Measurements from ENCODE around the gene C13orf42.

Gene C13orf42

DNA sequence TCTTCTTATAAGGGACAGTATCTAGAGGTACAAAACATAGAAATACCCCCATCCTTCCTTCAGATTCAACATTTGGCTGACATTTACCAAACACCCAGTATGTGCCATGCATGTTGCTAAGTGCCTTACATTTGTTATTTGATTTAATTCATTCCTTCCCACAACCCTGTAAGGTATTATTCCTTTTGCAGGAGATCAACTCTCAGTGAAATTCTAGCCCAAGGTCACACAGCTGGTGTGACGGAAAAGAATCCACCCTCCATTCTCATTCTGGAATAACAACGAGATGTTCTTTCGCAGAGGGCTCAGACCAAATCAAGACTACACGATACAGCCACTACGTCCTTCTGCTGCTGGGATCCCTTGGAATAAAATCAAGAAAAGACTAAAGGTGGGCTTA is 67.8 kb downstream of the C13orf42 start:
- Histone ChIP-seq H3K9ac (ENCODE audit: low read length) (no peak overlapping the region), H3K27ac (ENCODE audit: low read depth, low read length) (no peak overlapping the region), H3K4me1 (ENCODE audit: insufficient read depth, low read length) (no peaks in the 10 kb centered on the region), H3K27me3 (ENCODE audit: control insufficient read depth in 1 of 2, insufficient read depth in 2 of 2, low read length in 2 of 2) (no peaks in the 10 kb centered on the region), H3K4me3 (ENCODE audit: low read depth in 1 of 2, low read length in 2 of 2) (no peak overlapping the region), H3K36me3 (ENCODE audit: insufficient read depth, low read length) (no peaks in the 10 kb centered on the region), H3K9me3 (ENCODE audit: low read length) (no peaks in the 10 kb centered on the region)

GRCh38 chr13:51041710-51042109 is 69.4 kb downstream of the C13orf42 start:
- no peak overlapping the region for H3K4me3 ChIP-seq (ENCODE audit: low read depth in 1 of 2, low read length in 2 of 2)
- H3K27me3 ChIP-seq (ENCODE audit: control insufficient read depth in 1 of 2, insufficient read depth in 2 of 2, low read length in 2 of 2), result no peaks in the 10 kb centered on the region
- no peak overlapping the region for H3K27ac ChIP-seq (ENCODE audit: low read depth, low read length)
- H3K9ac ChIP-seq (ENCODE audit: low read length), result no peak overlapping the region
- H3K4me1 ChIP-seq (ENCODE audit: insufficient read depth, low read length), result no peaks in the 10 kb centered on the region
- H3K36me3 ChIP-seq (ENCODE audit: insufficient read depth, low read length), result no peaks in the 10 kb centered on the region
- H3K9me3 ChIP-seq (ENCODE audit: low read length), result no peaks in the 10 kb centered on the region

DNA sequence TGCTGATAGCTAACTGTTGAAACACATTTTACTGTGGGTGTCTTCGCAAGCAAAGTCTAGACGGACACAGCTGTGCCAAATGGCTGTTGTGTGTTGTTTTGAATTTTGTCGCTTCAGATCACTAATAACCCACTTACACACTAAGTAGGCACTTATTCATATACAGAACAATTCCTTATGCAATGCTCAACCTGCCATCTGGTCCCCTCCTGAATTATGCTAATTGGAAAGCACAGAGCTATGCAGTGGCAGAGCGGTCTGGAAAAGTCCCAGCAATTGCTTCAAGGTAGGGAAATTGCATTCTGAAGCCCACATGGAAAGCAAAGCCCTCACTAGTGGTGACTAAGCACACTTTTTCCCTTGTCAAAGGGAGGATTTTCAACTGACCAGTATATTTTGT is 69.9 kb downstream of the C13orf42 start:
- Histone ChIP-seq H3K4me1 (ENCODE audit: insufficient read depth, low read length) (no peaks in the 10 kb centered on the region), H3K9me3 (ENCODE audit: low read length) (no peaks in the 10 kb centered on the region), H3K36me3 (ENCODE audit: insufficient read depth, low read length) (no peaks in the 10 kb centered on the region), H3K4me3 (ENCODE audit: low read depth in 1 of 2, low read length in 2 of 2) (no peak overlapping the region), H3K27ac (ENCODE audit: low read depth, low read length) (no peak overlapping the region), H3K9ac (ENCODE audit: low read length) (no peak overlapping the region), H3K27me3 (ENCODE audit: control insufficient read depth in 1 of 2, insufficient read depth in 2 of 2, low read length in 2 of 2) (no peaks in the 10 kb centered on the region)

DNA sequence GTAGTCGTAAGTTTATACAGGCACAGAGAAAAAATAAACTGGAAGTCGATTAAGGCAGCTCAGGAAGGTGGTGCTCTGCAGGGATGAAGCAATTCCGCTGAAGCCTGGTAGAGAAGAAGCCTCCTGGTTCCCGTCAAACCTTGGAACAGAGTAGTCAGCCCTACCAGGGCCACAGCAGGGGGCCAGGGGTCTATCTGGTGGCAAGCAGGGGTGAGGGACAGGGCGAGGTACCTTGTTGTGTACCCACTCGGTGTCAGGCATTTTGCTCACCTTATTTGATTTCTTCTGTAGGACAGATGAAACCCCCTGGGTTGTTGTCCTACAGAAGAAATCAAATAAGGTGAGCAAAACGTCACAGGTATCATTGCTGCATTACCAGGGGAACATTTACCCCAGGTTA is 70.6 kb downstream of the C13orf42 start:
- no peaks in the 10 kb centered on the region for H3K36me3 ChIP-seq (ENCODE audit: insufficient read depth, low read length)
- H3K4me3 ChIP-seq (ENCODE audit: low read depth in 1 of 2, low read length in 2 of 2), result no peak overlapping the region
- H3K4me1 ChIP-seq (ENCODE audit: insufficient read depth, low read length), result no peaks in the 10 kb centered on the region
- H3K27me3 ChIP-seq (ENCODE audit: control insufficient read depth in 1 of 2, insufficient read depth in 2 of 2, low read length in 2 of 2), result no peaks in the 10 kb centered on the region
- no peak overlapping the region for H3K27ac ChIP-seq (ENCODE audit: low read depth, low read length)
- H3K9me3 ChIP-seq (ENCODE audit: low read length), result no peaks in the 10 kb centered on the region
- H3K9ac ChIP-seq (ENCODE audit: low read length), result no peak overlapping the region

DNA sequence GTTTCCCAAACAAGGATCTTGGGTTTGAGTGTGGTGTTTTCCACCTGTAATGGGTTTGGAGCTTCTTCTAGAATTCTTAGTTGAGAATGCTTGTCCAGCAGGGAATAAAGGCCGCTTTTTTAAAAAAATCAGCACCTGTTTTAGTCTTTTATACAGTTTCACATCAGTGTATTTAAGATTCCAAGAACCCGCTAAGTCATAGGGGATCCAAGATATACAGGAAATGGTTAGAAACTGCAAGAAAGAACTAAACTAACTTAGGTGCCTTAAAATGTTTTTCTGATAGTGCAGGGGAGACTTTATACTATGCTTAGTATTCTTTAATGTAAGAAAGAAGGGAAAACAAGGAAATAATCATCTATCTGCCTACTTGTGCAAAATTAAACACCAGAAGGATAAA is 74.7 kb downstream of the C13orf42 start:
- Histone ChIP-seq H3K9ac (ENCODE audit: low read length) (no peak overlapping the region), H3K9me3 (ENCODE audit: low read length) (no peaks in the 10 kb centered on the region), H3K36me3 (ENCODE audit: insufficient read depth, low read length) (no peaks in the 10 kb centered on the region), H3K27ac (ENCODE audit: low read depth, low read length) (no peak overlapping the region), H3K4me1 (ENCODE audit: insufficient read depth, low read length) (no peaks in the 10 kb centered on the region), H3K4me3 (ENCODE audit: low read depth in 1 of 2, low read length in 2 of 2) (no peak overlapping the region), H3K27me3 (ENCODE audit: control insufficient read depth in 1 of 2, insufficient read depth in 2 of 2, low read length in 2 of 2) (no peaks in the 10 kb centered on the region)

- Histone ChIP-seq H3K27me3 (ENCODE audit: control insufficient read depth in 1 of 2, insufficient read depth in 2 of 2, low read length in 2 of 2) (no peaks in the 10 kb centered on the region), H3K36me3 (ENCODE audit: insufficient read depth, low read length) (no peaks in the 10 kb centered on the region), H3K27ac (ENCODE audit: low read depth, low read length) (no peak overlapping the region), H3K4me3 (ENCODE audit: low read depth in 1 of 2, low read length in 2 of 2) (no peak overlapping the region), H3K9me3 (ENCODE audit: low read length) (no peaks in the 10 kb centered on the region), H3K9ac (ENCODE audit: low read length) (no peak overlapping the region), H3K4me1 (ENCODE audit: insufficient read depth, low read length) (no peaks in the 10 kb centered on the region)
Measured at GRCh38 chr13:51035978-51036377, 75.1 kb downstream of the C13orf42 start.

DNA sequence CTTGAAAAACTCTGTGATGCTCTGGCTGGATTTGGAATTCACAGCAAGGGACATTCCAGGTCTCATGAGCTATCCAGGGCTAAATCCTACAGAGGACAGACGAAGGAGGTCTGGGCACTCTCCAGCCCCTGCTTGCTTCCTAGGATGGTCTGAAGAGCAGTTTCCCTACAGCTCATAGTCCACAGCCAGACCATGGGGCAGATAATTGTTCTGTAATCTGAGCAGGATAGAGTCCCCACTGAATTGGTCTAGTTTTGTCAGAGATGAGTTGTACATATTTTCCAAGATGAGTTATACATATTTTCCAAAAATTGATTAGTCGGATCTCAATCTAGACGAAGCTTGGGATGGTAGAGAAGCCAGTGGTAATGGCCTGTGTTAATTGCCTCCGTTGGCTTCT is 75.6 kb downstream of the C13orf42 start:
- H3K27ac ChIP-seq (ENCODE audit: low read depth, low read length), result no peak overlapping the region
- no peaks in the 10 kb centered on the region for H3K4me1 ChIP-seq (ENCODE audit: insufficient read depth, low read length)
- no peaks in the 10 kb centered on the region for H3K27me3 ChIP-seq (ENCODE audit: control insufficient read depth in 1 of 2, insufficient read depth in 2 of 2, low read length in 2 of 2)
- H3K9me3 ChIP-seq (ENCODE audit: low read length), result no peaks in the 10 kb centered on the region
- no peak overlapping the region for H3K9ac ChIP-seq (ENCODE audit: low read length)
- H3K36me3 ChIP-seq (ENCODE audit: insufficient read depth, low read length), result no peaks in the 10 kb centered on the region
- no peak overlapping the region for H3K4me3 ChIP-seq (ENCODE audit: low read depth in 1 of 2, low read length in 2 of 2)

DNA sequence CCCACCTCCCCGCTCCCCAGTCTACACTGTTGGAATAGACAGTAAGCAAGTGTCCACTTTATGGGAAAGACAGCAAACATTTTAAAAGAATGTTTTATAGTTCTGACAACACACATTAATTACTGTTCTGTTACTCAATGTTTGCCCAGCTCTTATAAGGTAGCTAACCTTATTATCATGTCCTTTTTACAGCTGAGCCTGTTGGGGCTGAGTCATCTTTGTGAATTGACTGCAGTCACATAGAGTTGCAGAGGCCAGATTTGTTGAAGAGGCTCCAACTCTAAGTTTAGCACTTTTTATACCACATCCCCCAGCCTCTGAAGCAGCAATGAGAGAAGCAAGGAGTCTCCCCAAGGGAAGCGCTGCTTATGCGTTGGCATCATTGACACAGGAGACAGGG is 76.2 kb downstream of the C13orf42 start:
- H3K9ac ChIP-seq (ENCODE audit: low read length), result no peak overlapping the region
- H3K4me3 ChIP-seq (ENCODE audit: low read depth in 1 of 2, low read length in 2 of 2), result no peak overlapping the region
- no peaks in the 10 kb centered on the region for H3K36me3 ChIP-seq (ENCODE audit: insufficient read depth, low read length)
- no peaks in the 10 kb centered on the region for H3K9me3 ChIP-seq (ENCODE audit: low read length)
- H3K4me1 ChIP-seq (ENCODE audit: insufficient read depth, low read length), result no peaks in the 10 kb centered on the region
- no peaks in the 10 kb centered on the region for H3K27me3 ChIP-seq (ENCODE audit: control insufficient read depth in 1 of 2, insufficient read depth in 2 of 2, low read length in 2 of 2)
- no peak overlapping the region for H3K27ac ChIP-seq (ENCODE audit: low read depth, low read length)

GRCh38 chr13:51033421-51034185 is 77.5 kb downstream of the C13orf42 start:
- Histone ChIP-seq H3K9ac (ENCODE audit: low read length) (no peak overlapping the region), H3K4me1 (ENCODE audit: insufficient read depth, low read length) (no peaks in the 10 kb centered on the region), H3K36me3 (ENCODE audit: insufficient read depth, low read length) (no peaks in the 10 kb centered on the region), H3K27me3 (ENCODE audit: control insufficient read depth in 1 of 2, insufficient read depth in 2 of 2, low read length in 2 of 2) (no peaks in the 10 kb centered on the region), H3K27ac (ENCODE audit: low read depth, low read length) (no peak overlapping the region), H3K9me3 (ENCODE audit: low read length) (no peaks in the 10 kb centered on the region), H3K4me3 (ENCODE audit: low read depth in 1 of 2, low read length in 2 of 2) (no peak overlapping the region)

DNA sequence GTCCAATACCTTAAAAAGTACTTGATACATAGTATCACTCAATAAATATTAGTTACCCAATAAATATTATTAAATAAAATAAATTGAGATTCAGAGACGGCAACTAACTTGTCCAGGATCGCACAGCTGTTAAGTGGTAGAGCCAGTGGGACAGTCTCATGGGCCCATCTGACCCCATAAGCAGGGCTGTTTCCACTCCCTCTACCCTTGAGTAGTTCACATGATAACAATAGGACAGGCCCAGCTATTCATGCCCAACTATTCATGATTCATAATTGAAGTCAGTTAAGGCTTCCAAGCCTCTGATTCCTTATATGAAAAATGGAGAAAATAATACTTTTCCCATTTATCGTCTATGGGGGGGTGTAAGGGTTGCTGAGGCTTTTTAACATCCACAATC is 78.2 kb downstream of the C13orf42 start:
- Histone ChIP-seq H3K9me3 (ENCODE audit: low read length) (no peaks in the 10 kb centered on the region), H3K4me1 (ENCODE audit: insufficient read depth, low read length) (no peaks in the 10 kb centered on the region), H3K9ac (ENCODE audit: low read length) (no peak overlapping the region), H3K27ac (ENCODE audit: low read depth, low read length) (no peak overlapping the region), H3K27me3 (ENCODE audit: control insufficient read depth in 1 of 2, insufficient read depth in 2 of 2, low read length in 2 of 2) (no peaks in the 10 kb centered on the region), H3K36me3 (ENCODE audit: insufficient read depth, low read length) (no peaks in the 10 kb centered on the region), H3K4me3 (ENCODE audit: low read depth in 1 of 2, low read length in 2 of 2) (no peak overlapping the region)
